Karpas-422 (cell line): ENCODE measurements around the gene MPG. TPM values are rescaled to one million over a fixed set of nuclear protein-coding genes. Genes with fewer than 3 reads are reported as not detected.

Source experiments
- DNase-seq: peaks from one replicate; pipeline ENCODE4 v3.0.0-alpha.2; 2015
- H2AFZ ChIP-seq: fragments of 200-600 bp; sonication (generic); 2 replicates; pipeline ENCODE4 v1.6.1; 2014; ENCODE audit warnings: antibody characterized with exemption, low read length, mixed read lengths
- H3K27ac ChIP-seq: fragments of 200-600 bp; sonication (generic); 2 replicates; pipeline ENCODE4 v1.5.1; 2014; ENCODE audit warnings: mild to moderate bottlenecking, low read length, moderate library complexity
- H3K27me3 ChIP-seq: fragments of 200-600 bp; sonication (generic); 2 replicates; pipeline ENCODE4 v1.6.1; 2014; ENCODE audit warnings: low read length, mixed read lengths
- H3K36me3 ChIP-seq: fragments of 200-600 bp; sonication (generic); 2 replicates; pipeline ENCODE4 v1.6.1; 2014; ENCODE audit warnings: low read length, mixed read lengths; ENCODE audit not compliant: insufficient read depth
- H3K4me1 ChIP-seq: fragments of 200-600 bp; sonication (generic); 2 replicates; pipeline ENCODE4 v1.6.1; 2014; ENCODE audit warnings: mild to moderate bottlenecking, low read length, mixed read lengths
- H3K4me2 ChIP-seq: fragments of 200-600 bp; sonication (generic); 2 replicates; pipeline ENCODE4 v1.6.1; 2014; ENCODE audit warnings: low read length, low read depth, mild to moderate bottlenecking; ENCODE audit not compliant: poor library complexity, severe bottlenecking
- H3K4me3 ChIP-seq: fragments of 200-600 bp; sonication (generic); 2 replicates; pipeline ENCODE4 v1.5.1; 2014; ENCODE audit warnings: mild to moderate bottlenecking, antibody characterized with exemption, low read length, mixed read lengths
- H3K79me2 ChIP-seq: fragments of 200-600 bp; sonication (generic); 2 replicates; pipeline ENCODE4 v1.6.1; 2014; ENCODE audit warnings: mild to moderate bottlenecking, low read length, mixed read lengths
- H3K9ac ChIP-seq: fragments of 200-600 bp; sonication (generic); 2 replicates; pipeline ENCODE4 v1.6.0; 2014; ENCODE audit warnings: low read length
- H3K9me2 ChIP-seq: fragments of 200-600 bp; sonication (generic), shearing (Covaris generic); replicated peaks from 2 replicates; pipeline ENCODE4 v1.6.0; 2014; ENCODE audit warnings: mild to moderate bottlenecking, low read length, moderate library complexity; ENCODE audit not compliant: insufficient read depth
- H3K9me3 ChIP-seq: fragments of 300-700, 200-600 bp; sonication (generic); 2 replicates; pipeline ENCODE4 v1.6.1; 2014; ENCODE audit warnings: low read length, mixed read lengths
- H4K20me1 ChIP-seq: fragments of 200-600 bp; sonication (generic); 2 replicates; pipeline ENCODE4 v1.6.1; 2014; ENCODE audit warnings: mild to moderate bottlenecking, antibody characterized with exemption, low read length, low read depth; ENCODE audit not compliant: insufficient read depth
- total RNA-seq: library from RNA; depleted of rRNA; stranded (reverse); fragments of >200 nt; shearing (Covaris generic); gene quantifications from 2 replicates; pipeline ENCODE4 v1.2.3, GENCODE V29; 2014; ENCODE audit warnings: low replicate concordance

MPG gene
- total RNA-seq, 1 experiment from 2014 or later: 182 TPM

DNA sequence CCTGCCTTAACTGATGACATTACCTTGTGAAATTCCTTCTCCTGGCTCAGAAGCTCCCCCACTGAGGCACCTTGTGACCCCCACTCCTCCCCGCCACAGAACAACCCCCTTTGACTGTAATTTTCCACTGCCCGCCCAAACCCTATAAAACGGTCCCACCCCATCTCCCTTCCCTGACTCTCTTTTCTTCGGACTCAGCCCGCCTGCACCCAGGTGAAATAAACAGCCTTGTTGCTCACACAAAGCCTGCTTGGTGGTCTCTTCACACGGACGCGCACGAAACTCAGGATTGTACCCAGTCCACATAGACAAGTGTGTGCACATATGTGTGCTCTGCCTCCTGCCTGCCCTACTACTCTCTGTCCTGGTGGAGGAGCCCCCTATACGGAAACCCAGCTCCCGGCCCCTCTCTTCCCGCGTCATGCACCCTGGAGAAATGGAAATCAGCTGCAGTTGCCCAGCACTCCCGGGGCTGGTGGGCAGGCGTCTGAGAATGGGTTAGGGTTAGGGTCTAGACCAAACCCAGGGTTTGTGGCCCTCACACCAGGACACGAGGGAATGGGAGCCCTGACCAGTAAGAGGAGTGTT lies 3.2 kb upstream of the MPG start:
- Histone ChIP-seq H3K36me3 (no peaks in the 10 kb centered on the region), H3K27ac (no peak overlapping the region), H3K4me1 (peaks cover 27% of the 10 kb centered on the region), H3K9ac (no peak overlapping the region), H3K27me3 (no peaks in the 10 kb centered on the region), H2AFZ (no peak overlapping the region), H4K20me1 (no peaks in the 10 kb centered on the region), H3K9me3 (no peaks in the 10 kb centered on the region), H3K79me2 (peaks cover 13% of the 10 kb centered on the region), H3K4me2 (no peak overlapping the region), H3K4me3 (no peak overlapping the region), H3K9me2 (no peaks in the 10 kb centered on the region)
- DNase-seq: no peak

DNA sequence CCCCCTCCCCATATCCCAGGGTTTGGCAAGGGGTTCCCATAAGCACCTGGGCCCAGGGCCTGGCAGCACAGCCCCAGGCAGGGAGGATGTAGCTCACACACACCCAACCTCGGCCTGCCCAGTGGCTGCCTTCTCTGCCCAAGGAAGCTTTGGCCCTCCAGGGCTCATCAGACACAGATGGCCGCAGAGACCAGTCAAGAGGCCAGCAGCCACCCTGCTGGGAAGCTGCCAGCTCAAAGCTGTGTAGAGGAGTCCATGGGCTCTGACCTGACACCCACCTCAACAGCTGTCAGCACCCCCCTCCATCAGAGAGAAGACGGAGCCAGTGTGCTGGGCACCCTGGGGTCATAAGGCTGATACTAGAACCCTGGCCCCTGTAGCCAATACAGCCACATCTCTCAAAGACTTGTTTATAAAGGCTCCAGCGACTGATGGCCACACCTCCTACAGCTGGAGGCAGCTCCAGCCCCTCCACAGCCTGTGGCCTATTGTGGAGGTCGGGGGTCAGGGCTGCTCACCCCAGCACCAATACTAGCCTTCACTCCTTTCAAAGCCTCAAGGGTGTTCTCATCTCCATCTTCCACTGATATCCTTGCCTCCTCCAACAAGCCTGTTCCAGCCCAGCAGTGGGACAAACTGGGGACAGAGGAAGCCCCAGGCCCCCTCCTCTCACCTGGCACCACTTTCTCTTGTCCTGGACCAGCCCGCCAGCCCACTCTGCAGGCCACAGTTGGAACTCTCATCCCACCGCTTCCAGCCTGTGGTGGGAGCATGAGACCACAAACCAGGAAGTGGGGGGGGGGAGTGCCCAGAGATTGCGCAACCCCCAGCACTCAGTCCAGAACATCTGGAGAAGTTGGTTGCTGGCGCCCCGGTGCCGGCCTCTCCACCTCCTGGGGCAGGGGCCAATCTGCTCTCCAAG lies 2.2 kb upstream of the MPG start:
- no peak overlapping the region for H3K4me3 ChIP-seq
- H2AFZ ChIP-seq: no peak overlapping the region
- peaks cover 27% of the 10 kb centered on the region for H3K4me1 ChIP-seq
- no peaks in the 10 kb centered on the region for H3K36me3 ChIP-seq
- H3K4me2 ChIP-seq: no peak overlapping the region
- H3K27me3 ChIP-seq: no peaks in the 10 kb centered on the region
- peaks cover 13% of the 10 kb centered on the region for H3K79me2 ChIP-seq
- H3K9me2 ChIP-seq: no peaks in the 10 kb centered on the region
- H3K27ac ChIP-seq: no peak overlapping the region
- H3K9me3 ChIP-seq: no peaks in the 10 kb centered on the region
- H4K20me1 ChIP-seq: no peaks in the 10 kb centered on the region
- no peak overlapping the region; the same call in 1 of the 2 replicates for H3K9ac ChIP-seq
- DNase-seq: peak; percentile 55

DNA sequence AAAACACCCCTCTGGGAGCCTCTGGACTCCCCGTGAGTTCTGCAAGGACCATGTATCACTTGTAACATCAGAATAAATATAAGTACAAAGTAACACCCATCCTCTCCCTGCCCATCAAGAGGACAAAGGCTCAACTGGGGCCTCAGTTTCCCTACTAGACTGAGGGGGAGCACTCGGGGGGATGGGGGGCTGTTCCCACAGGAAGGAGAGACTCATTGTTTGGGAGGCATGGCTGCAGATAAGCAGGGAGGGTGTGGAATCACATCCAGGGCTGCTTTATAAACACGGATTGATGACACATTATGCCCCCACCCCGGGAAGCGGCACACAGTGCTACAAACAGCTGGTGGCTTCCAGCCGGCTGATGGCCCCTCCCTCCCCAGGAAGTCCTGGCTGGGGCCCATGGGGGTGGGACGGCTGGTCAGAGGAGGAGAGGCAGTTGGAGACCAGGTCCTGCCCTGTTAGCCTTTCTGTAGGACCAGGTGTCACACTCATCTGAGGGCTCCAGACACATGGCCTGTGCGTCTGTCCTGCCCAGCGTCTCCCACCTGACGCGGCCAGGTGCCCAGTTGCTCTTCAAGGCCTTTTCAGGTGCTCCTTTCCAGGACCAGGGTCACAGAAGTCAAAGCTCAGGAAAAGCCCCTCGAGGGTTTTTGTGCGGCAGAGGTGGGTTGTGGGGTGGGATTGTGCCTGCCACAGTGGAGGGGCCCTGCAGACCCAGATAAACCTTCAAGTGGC lies 1.3 kb upstream of the MPG start:
- no peaks in the 10 kb centered on the region for H3K27me3 ChIP-seq
- no peak overlapping the region for H3K27ac ChIP-seq
- no peak for DNase-seq
- H3K4me2 ChIP-seq: peak overlapping the region; percentile 79
- H3K9me2 ChIP-seq: no peaks in the 10 kb centered on the region
- no peak overlapping the region; the same call in 1 of the 2 replicates for H2AFZ ChIP-seq
- no peaks in the 10 kb centered on the region for H3K36me3 ChIP-seq
- peak overlapping the region; percentile 91 for H3K9ac ChIP-seq
- peaks cover 13% of the 10 kb centered on the region for H3K79me2 ChIP-seq
- H3K4me3 ChIP-seq: peak overlapping the region; percentile 72
- H4K20me1 ChIP-seq: no peaks in the 10 kb centered on the region
- peaks cover 27% of the 10 kb centered on the region for H3K4me1 ChIP-seq
- H3K9me3 ChIP-seq: no peaks in the 10 kb centered on the region

DNA sequence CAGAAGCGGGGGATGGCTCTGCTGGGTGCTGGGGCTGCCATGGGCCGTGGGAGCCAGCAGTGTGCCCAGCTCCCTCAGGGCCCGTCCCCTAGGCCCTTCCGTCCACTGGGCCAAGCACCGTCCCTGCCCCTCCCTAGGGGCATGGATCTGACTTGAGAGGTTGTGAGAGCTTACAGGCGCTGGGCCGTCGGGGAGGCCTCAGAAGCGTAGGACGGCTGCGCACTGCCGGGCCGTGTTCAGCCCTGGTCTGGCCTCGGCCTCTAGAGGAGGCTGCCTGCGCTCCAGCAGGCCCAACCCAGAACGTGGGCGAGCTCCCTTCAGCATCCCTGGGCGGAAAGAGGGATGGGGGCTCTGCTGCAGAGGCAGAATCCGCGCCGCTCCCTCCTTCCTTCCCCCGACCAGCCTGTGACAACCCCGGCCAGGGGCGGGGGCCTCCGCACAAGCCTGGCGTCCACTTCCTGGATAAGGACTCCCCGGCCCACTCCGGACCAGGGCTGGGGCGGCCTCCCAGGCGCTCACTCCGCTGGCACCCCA lies 685 bp upstream of the MPG start:
- H3K4me2 ChIP-seq: peak overlapping the region; percentile 79
- H3K9me3 ChIP-seq: no peaks in the 10 kb centered on the region
- no peaks in the 10 kb centered on the region for H3K36me3 ChIP-seq
- peak overlapping the region; percentile 72 for H3K4me3 ChIP-seq
- H3K27me3 ChIP-seq: no peaks in the 10 kb centered on the region
- peak; percentile 86 for DNase-seq
- peak overlapping the region; percentile 43; the same call in 1 of the 2 replicates for H3K27ac ChIP-seq
- peaks cover 13% of the 10 kb centered on the region for H3K79me2 ChIP-seq
- H4K20me1 ChIP-seq: no peaks in the 10 kb centered on the region
- no peaks in the 10 kb centered on the region for H3K9me2 ChIP-seq
- peak overlapping the region; percentile 91 for H3K9ac ChIP-seq
- peaks cover 27% of the 10 kb centered on the region for H3K4me1 ChIP-seq
- peak overlapping the region; percentile 66; the same call in 1 of the 2 replicates for H2AFZ ChIP-seq

DNA sequence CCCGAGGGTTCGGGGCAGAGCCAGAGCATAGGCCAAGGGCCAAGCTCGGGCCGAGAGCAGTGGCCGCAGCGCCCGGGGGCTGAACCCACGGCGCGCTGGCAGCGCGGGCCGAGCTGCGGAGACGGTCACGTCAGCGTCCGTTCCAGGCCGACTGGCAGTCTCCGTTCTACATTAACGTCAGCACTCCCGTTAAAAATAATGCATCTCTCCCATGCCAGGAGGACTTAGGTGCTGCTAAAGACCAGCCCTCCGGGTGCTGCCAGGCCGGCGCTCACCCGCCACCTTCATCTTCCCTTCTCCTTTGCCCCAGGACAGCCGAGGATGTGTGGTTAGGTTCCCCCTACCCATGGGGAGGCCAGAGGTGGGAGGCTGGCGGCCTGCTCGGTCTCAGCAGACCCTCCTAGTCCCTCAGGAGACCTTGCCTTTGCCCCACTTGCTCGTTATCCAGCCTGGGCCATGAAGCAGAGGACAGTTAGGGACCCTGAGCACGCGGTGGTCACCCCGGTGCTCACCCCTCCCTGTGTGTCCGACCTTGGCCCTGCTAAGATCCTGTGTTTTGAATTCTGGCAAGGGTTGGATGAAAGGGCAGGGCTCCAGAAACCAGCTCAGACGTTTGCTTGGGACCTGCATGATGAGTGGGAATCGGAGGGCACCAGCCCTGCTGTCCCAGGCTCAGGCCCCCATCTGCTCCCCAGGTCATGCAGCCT lies 572 bp downstream of the MPG start:
- Histone ChIP-seq H3K36me3 (no peaks in the 10 kb centered on the region), H3K9ac (peak overlapping the region; percentile 91), H3K4me1 (peaks cover 27% of the 10 kb centered on the region), H3K4me2 (peak overlapping the region; percentile 79), H4K20me1 (no peaks in the 10 kb centered on the region), H3K27me3 (no peaks in the 10 kb centered on the region), H3K79me2 (peaks cover 13% of the 10 kb centered on the region), H2AFZ (no peak overlapping the region), H3K9me3 (no peaks in the 10 kb centered on the region), H3K27ac (no peak overlapping the region), H3K9me2 (no peaks in the 10 kb centered on the region), H3K4me3 (peak overlapping the region; percentile 72)
- DNase-seq: peak; percentile 56

DNA sequence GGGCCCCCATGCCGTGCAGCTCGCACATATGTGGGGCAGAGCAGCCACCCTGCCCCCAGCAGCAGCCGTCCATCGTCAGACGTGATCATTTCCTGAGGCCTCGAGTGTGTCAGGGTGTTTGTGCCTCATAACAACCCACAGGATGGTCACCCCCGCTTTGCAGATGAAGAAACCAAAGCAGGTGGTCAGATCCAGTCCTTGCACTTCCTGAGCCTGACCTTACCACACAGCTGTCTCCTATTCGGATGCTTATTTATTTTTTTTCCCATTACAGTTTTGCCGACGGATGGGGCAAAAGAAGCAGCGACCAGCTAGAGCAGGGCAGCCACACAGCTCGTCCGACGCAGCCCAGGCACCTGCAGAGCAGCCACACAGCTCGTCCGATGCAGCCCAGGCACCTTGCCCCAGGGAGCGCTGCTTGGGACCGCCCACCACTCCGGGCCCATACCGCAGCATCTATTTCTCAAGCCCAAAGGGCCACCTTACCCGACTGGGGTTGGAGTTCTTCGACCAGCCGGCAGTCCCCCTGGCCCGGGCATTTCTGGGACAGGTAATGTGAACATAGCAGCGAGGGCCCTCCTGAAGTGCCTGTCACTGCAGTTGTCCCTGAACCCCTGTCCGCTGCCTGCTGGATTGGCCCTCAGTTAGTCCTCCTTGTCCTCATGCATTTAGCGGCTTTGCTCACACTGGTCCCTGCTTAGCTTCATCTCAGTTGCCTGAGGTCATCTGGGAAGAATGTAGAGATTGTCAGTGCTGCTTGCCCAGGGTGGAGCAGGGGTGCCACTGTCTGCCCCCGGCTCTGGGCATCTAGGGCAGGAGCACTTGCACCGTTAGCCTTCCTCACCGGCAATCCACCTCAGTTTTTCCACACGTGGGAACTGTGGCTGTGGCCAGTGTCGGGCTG lies 1.4 kb downstream of the MPG start:
- Histone ChIP-seq H3K36me3 (no peaks in the 10 kb centered on the region), H3K9ac (peak overlapping the region; percentile 91), H3K4me1 (peaks cover 29% of the 10 kb centered on the region), H3K9me3 (no peaks in the 10 kb centered on the region), H4K20me1 (no peaks in the 10 kb centered on the region), H3K27me3 (no peaks in the 10 kb centered on the region), H3K9me2 (no peaks in the 10 kb centered on the region), H3K27ac (no peak overlapping the region), H3K79me2 (peaks cover 13% of the 10 kb centered on the region), H3K4me2 (peak overlapping the region; percentile 79), H2AFZ (no peak overlapping the region), H3K4me3 (peak overlapping the region; percentile 72)
- DNase-seq: no peak

DNA sequence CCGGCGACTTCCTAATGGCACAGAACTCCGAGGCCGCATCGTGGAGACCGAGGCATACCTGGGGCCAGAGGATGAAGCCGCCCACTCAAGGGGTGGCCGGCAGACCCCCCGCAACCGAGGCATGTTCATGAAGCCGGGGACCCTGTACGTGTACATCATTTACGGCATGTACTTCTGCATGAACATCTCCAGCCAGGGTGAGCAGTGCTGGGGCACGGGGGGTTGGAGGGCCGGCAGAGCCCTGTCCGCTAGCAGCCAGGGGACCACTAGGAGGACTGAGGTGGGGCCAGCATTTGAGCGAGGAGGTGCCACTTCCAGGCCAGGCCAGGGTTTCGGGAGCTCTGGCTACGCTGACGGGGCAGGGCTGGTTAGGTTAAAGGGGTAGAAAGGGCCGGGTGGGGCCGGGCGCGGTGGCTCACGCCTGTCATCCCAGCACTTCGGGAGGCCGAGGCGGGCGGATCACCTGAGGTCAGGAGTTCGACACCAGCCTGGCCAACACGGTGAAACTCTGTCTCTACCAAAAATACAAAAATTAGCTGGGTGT lies 5.1 kb downstream of the MPG start:
- no peaks in the 10 kb centered on the region; the same call in 1 of the 2 replicates for H3K36me3 ChIP-seq
- no peak for DNase-seq
- H3K27ac ChIP-seq: no peak overlapping the region
- H3K9me2 ChIP-seq: no peaks in the 10 kb centered on the region
- no peaks in the 10 kb centered on the region for H4K20me1 ChIP-seq
- H3K4me3 ChIP-seq: no peak overlapping the region
- H3K79me2 ChIP-seq: peaks cover 13% of the 10 kb centered on the region
- no peaks in the 10 kb centered on the region for H3K27me3 ChIP-seq
- H3K9ac ChIP-seq: no peak overlapping the region
- no peaks in the 10 kb centered on the region for H3K9me3 ChIP-seq
- peaks cover 16% of the 10 kb centered on the region for H3K4me1 ChIP-seq
- no peak overlapping the region for H3K4me2 ChIP-seq
- H2AFZ ChIP-seq: no peak overlapping the region
